Esophagus (tissue), 2 donors: ENCODE data around the gene SUSD6. TPM values are rescaled to one million over a fixed set of nuclear protein-coding genes. Genes with fewer than 3 reads are reported as not detected.
A peak's percentile ranks its signal among the peaks of the same experiment; 100 is the strongest.

Source experiments
- H3K27ac ChIP-seq, 2 donors: one replicate each; pipeline ENCODE4 v1.5.1; 2013; ENCODE audit warnings: low read depth in 2 of 2, mild to moderate bottlenecking in 2 of 2, inconsistent platforms in 1 of 2, low read length in 1 of 2, moderate library complexity in 1 of 2
- H3K27me3 ChIP-seq, 2 donors: one replicate each; pipeline ENCODE4 v1.6.1; 2013; ENCODE audit warnings: low read length in 2 of 2, control low read depth in 1 of 2, mild to moderate bottlenecking in 1 of 2; ENCODE audit not compliant: insufficient read depth in 2 of 2, control insufficient read depth in 1 of 2
- H3K36me3 ChIP-seq, 2 donors: one replicate each; pipeline ENCODE4 v1.6.1; 2013; ENCODE audit warnings: low read length in 1 of 2; ENCODE audit not compliant: control insufficient read depth in 2 of 2, insufficient read depth in 2 of 2
- H3K4me1 ChIP-seq, 2 donors: one replicate each; pipeline ENCODE4 v1.6.1; 2013; ENCODE audit warnings: low read length in 1 of 2; ENCODE audit not compliant: control insufficient read depth in 2 of 2, insufficient read depth in 2 of 2
- H3K4me3 ChIP-seq, 2 donors: one replicate each; pipeline ENCODE4 v1.5.1; 2013; ENCODE audit warnings: low read length in 2 of 2, mild to moderate bottlenecking in 2 of 2, low read depth in 1 of 2, moderate library complexity in 1 of 2
- H3K9me3 ChIP-seq, 2 donors: one replicate each; pipeline ENCODE4 v1.6.1; 2013; ENCODE audit warnings: mild to moderate bottlenecking in 2 of 2, low read depth in 1 of 2, low read length in 1 of 2, moderate library complexity in 1 of 2; ENCODE audit not compliant: control insufficient read depth in 2 of 2, insufficient read depth in 1 of 2
- WGBS, 2 donors: extraction: QIAGEN DNeasy Blood & Tissue Kit; methylation state at CpG; one replicate each; pipeline ENCODE4 v1.1.7; 2013; 5-methylcytosine and 5-hydroxymethylcytosine counted together
- polyA plus RNA-seq, 2 donors: library from polyadenylated mRNA; stranded (reverse); fragments of 200-250 nt; gene quantifications; one replicate each; pipeline ENCODE4 v1.2.3, GENCODE V29; 2013
- donor health status: healthy with polysubstance abuse.
- donor health status: Bipolar disorder and iron deficiency.

Gene SUSD6
- polyA plus RNA-seq, 2 donors = 16.2 to 30.3 TPM

DNA sequence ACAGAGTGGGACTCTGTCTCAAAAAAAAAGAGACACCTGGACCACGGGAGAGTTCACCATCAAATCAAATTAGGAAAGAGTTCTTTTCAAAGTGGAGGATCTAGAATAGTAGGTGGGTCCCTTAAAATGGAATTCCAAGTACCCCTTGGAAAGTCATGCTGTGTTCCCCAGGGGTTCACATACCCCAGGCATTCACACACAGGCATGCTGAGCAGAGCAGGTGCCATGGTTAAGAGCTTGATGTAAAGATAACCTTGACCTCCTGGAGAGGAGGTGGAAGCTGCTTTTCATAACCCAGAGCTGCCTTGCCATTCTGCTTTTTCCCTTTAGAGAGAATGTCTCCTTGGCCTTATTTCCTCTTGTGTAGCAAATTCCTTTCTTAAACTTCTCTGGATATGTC, 141.4 kb downstream of the SUSD6 start:
- Histone ChIP-seq H3K27ac (no peak overlapping the region), H3K9me3 (no peaks in the 10 kb centered on the region), H3K36me3 (no peaks in the 10 kb centered on the region), H3K4me1 (no peaks in the 10 kb centered on the region), H3K4me3 (no peak overlapping the region), H3K27me3 (no peaks in the 10 kb centered on the region)
- 63 to 70% methylated on average over 1 of the region's 1 CpG for WGBS, 2 donors

DNA sequence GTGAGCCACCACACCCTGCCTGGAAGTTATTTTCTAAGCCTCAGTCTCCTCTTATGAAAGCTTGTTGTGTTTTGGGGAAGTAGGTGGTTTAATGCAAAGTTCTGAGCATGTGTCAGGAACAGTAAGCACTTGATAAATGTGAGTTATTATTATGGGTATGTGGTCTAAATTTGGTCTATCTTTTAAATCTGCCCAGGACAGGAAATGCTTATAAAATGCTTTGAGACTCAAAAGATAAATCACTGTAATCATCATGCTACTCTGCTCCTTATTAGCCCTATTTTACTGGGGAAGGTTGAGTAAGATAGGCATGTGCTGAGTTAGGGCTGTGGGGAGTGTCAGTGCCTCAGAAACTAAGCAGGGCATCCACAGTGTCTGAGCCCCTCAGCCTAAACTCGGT, 142.5 kb downstream of the SUSD6 start:
- no peaks in the 10 kb centered on the region for H3K9me3 ChIP-seq
- no peaks in the 10 kb centered on the region for H3K27me3 ChIP-seq
- no peak overlapping the region for H3K4me3 ChIP-seq
- peak overlapping the region in 1 of 2 donors; percentile 9 for H3K27ac ChIP-seq
- no peaks in the 10 kb centered on the region for H3K36me3 ChIP-seq
- 88 to 97% methylated on average over 1 of the region's 1 CpG for WGBS, 2 donors
- H3K4me1 ChIP-seq = peaks cover 0 to 1% of the 10 kb centered on the region in 2 donors

DNA sequence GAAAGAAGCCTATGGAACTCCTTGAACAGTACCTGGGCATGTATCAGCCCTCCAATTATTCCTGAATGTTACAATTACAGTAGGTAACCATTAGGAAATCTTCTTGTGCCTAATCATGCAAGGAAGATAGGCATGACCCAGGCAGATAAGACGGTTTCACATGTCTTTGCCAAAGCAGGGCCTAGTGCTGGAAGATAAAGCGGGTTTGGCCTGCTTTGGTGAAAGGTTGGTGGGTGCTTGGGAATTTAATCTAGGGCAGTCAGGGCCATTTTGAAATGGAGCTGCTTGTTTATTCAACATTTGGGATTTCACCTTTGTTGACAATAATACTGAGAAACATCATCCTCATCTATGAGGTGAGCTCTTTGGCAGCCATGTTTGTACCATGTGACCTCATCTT, 143.1 kb downstream of the SUSD6 start:
- Histone ChIP-seq H3K9me3 (no peaks in the 10 kb centered on the region), H3K27ac (no peak overlapping the region), H3K36me3 (no peaks in the 10 kb centered on the region), H3K27me3 (no peaks in the 10 kb centered on the region), H3K4me3 (no peak overlapping the region), H3K4me1 (peaks cover 0 to 2% of the 10 kb centered on the region in 2 donors)
- WGBS, 2 donors = 84 to 94% methylated on average over 2 of the region's 2 CpGs

DNA sequence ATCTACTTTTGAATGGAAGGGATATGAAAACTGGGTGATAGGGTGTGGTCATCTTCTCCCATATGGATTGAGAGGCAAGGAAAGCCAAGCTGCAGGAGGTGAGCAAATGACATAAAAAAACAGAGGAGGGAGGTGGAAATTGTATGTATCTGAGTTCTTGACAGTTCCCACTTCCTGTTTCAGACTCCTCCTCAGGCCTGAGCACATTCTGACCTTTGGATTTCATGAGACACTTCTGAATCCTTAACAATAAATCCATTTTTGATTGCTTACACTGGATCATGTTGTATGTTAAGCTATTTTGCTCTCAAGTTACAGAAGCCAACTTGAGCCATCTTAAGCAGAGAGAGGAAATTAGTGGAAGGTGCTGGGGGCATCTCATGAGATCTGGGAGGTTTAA, 143.9 kb downstream of the SUSD6 start:
- peaks cover 0 to 2% of the 10 kb centered on the region in 2 donors for H3K4me1 ChIP-seq
- H3K27me3 ChIP-seq = no peaks in the 10 kb centered on the region
- no peak overlapping the region for H3K4me3 ChIP-seq
- H3K27ac ChIP-seq = peak overlapping the region; percentile 61 to 77
- no peaks in the 10 kb centered on the region for H3K36me3 ChIP-seq
- H3K9me3 ChIP-seq = no peaks in the 10 kb centered on the region

DNA sequence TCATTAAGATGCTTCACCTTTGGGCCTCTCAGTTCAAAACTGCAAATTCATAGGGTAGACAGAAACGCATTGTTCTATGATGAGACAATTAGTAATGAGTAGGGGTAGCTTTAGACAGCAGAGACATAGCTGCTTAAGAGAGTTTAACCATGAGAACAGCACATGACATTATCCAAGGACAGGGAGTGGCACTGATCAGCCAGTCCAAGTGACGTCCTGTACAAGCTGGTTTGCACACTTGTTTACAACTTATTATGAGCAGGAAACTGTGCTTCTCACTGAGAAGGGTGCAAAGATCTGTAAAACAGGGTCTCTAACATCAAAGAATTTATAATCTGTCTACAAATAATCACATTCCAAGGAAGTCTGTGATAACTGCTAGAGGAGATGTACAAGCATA, 144.4 kb downstream of the SUSD6 start:
- no peaks in the 10 kb centered on the region for H3K9me3 ChIP-seq
- 51 to 60% methylated on average over 2 of the region's 2 CpGs for WGBS, 2 donors
- no peak overlapping the region for H3K4me3 ChIP-seq
- no peaks in the 10 kb centered on the region for H3K36me3 ChIP-seq
- H3K27me3 ChIP-seq = no peaks in the 10 kb centered on the region
- peak overlapping the region; percentile 61 to 77 for H3K27ac ChIP-seq
- peaks cover 0 to 2% of the 10 kb centered on the region in 2 donors for H3K4me1 ChIP-seq

DNA sequence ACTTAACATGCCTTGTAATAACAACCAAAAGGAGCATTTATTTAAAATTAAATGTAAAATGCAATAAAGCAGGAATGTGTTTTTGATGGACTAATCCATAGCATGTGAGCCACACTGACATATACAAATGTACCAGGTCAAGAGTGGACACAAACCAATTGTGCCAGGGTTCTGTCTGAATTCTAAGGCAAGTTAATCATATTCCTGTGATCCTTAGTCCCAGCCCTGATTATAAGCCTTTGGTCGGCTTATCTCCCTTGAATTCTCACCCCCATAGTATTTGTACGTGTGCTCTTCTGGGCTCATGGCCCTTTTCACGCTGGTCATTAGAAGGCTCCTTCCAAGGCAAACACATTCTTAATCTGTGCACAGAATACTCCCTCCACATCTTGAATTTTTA, 144.9 kb downstream of the SUSD6 start:
- Histone ChIP-seq H3K4me3 (no peak overlapping the region), H3K27ac (peak overlapping the region in 1 of 2 donors; percentile 32), H3K4me1 (peaks cover 0 to 2% of the 10 kb centered on the region in 2 donors), H3K36me3 (no peaks in the 10 kb centered on the region), H3K27me3 (no peaks in the 10 kb centered on the region), H3K9me3 (no peaks in the 10 kb centered on the region)
- 72 to 81% methylated on average over 3 of the region's 3 CpGs for WGBS, 2 donors

GRCh38 chr14:69760810-69761209, 149.4 kb downstream of the SUSD6 start:
- Histone ChIP-seq H3K36me3 (no peaks in the 10 kb centered on the region), H3K27ac (no peak overlapping the region), H3K4me3 (no peak overlapping the region), H3K27me3 (no peaks in the 10 kb centered on the region), H3K9me3 (no peaks in the 10 kb centered on the region), H3K4me1 (peaks cover 0 to 2% of the 10 kb centered on the region in 2 donors)
- WGBS, 2 donors = 79 to 82% methylated on average over 1 of the region's 1 CpG

DNA sequence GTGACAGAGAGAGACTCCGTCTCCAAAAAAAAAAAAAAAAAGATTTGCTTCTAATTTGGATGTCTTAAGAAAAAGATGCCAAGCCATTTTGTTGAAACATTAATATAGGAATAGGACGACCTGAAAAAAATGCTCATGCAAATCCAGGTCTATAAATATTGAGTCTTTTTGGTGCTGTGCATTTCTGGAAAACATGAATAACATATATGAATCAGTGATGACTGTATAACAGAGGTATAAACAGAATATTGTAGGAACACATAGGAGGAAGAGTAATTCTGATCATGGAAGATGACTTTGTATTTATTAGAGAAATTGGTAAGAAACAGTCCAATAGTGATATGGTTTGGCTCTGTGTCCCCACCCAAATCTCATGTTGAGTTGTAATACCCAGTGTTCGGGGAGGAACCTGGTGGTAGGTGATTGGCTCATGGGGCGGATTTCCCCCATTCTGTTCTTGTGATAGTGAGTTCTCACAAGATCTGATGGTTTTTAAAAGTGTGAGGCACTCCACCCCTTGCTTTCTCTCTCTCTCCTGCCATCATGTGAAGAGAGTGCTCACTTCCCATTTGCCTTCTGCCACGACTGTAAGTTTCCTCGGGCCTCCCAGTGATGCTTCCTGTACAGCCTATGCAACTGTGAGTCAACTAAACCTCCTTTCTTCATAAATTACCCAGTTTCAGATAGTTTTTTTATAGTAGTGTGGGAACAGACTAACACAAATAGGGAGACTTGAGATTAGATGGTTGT, 152.5 kb downstream of the SUSD6 start:
- peaks cover 0 to 5% of the 10 kb centered on the region in 2 donors for H3K36me3 ChIP-seq
- H3K9me3 ChIP-seq = no peaks in the 10 kb centered on the region
- WGBS, 2 donors = 79 to 87% methylated on average over 6 of the region's 6 CpGs

More for the DNA sequence above, 152.5 kb downstream of the SUSD6 start:
- Histone ChIP-seq H3K27ac (no peak overlapping the region), H3K4me3 (no peak overlapping the region), H3K4me1 (no peaks in the 10 kb centered on the region), H3K27me3 (no peaks in the 10 kb centered on the region)
